Uterus (tissue), 2 donors: ENCODE results near the gene TMEM125.

Source experiments
- POLR2A ChIP-seq, 2 donors: fragments of 450-650 bp; IDR thresholded peaks; one replicate each; pipeline ENCODE4 v1.6.1; 2016; ENCODE audit warnings: antibody characterized with exemption in 2 of 2, mild to moderate bottlenecking in 1 of 2, moderate library complexity in 1 of 2
- TF ChIP-seq, protein P1 (sequence below), 4 experiments: fragments of 200-600 bp in 2 of 4; fragments of 450-650 bp in 2 of 4; sonication (generic) in 2 of 4; IDR thresholded peaks; one replicate each; pipeline ENCODE4 v1.5.1; 2016 to 2019; ENCODE audit warnings: antibody characterized with exemption in 4 of 4, mild to moderate bottlenecking in 2 of 4, moderate library complexity in 1 of 4

DNA sequence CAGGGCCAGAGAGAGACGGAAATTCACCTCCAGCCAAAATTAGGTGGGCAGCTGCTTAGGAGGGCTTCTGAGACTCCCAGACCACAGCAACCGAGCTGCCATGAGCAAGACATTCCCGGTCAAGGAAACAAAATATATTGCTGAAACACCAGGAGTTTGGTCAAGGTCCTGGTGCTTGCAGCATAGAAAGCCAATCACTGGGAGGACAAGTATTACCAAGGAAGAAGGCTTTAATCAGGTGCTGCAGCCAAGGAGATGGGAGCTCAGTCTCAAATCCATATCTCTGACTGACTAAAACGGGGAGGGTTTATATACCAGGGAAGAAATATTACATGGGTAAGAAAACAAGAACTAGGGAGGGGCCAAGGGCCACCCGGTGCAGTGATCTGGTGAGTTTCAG is 18.8 kb upstream of the TMEM125 start:
- TF ChIP-seq POLR2A (IDR thresholded peaks at IDR 0.05), result no peak
- TF ChIP-seq, protein P1, sequence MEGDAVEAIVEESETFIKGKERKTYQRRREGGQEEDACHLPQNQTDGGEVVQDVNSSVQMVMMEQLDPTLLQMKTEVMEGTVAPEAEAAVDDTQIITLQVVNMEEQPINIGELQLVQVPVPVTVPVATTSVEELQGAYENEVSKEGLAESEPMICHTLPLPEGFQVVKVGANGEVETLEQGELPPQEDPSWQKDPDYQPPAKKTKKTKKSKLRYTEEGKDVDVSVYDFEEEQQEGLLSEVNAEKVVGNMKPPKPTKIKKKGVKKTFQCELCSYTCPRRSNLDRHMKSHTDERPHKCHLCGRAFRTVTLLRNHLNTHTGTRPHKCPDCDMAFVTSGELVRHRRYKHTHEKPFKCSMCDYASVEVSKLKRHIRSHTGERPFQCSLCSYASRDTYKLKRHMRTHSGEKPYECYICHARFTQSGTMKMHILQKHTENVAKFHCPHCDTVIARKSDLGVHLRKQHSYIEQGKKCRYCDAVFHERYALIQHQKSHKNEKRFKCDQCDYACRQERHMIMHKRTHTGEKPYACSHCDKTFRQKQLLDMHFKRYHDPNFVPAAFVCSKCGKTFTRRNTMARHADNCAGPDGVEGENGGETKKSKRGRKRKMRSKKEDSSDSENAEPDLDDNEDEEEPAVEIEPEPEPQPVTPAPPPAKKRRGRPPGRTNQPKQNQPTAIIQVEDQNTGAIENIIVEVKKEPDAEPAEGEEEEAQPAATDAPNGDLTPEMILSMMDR (IDR thresholded peaks at IDR 0.05), result no peak
